Ureter (tissue), 1 donor: Measurements from ENCODE around the gene PRDM10. TPM values are rescaled to one million over a fixed set of nuclear protein-coding genes. Genes with fewer than 3 reads are reported as not detected.
"Not testable (repeated sequence)": the region's sequence is repeated elsewhere in the genome, so short reads cannot be mapped to it uniquely, and the experiment has no call there.

ENCODE experiments used
- DNase-seq: peaks from one replicate; pipeline ENCODE4 v3.0.0-alpha.2; 2020; ENCODE audit warnings: low spot score
- total RNA-seq: library from RNA; stranded (reverse); gene quantifications from one replicate; pipeline ENCODE4 v1.2.4, GENCODE V29; 2023
- donor health status: DM: yes; HTN: yes; CAD: no.

PRDM10 gene, protein sequence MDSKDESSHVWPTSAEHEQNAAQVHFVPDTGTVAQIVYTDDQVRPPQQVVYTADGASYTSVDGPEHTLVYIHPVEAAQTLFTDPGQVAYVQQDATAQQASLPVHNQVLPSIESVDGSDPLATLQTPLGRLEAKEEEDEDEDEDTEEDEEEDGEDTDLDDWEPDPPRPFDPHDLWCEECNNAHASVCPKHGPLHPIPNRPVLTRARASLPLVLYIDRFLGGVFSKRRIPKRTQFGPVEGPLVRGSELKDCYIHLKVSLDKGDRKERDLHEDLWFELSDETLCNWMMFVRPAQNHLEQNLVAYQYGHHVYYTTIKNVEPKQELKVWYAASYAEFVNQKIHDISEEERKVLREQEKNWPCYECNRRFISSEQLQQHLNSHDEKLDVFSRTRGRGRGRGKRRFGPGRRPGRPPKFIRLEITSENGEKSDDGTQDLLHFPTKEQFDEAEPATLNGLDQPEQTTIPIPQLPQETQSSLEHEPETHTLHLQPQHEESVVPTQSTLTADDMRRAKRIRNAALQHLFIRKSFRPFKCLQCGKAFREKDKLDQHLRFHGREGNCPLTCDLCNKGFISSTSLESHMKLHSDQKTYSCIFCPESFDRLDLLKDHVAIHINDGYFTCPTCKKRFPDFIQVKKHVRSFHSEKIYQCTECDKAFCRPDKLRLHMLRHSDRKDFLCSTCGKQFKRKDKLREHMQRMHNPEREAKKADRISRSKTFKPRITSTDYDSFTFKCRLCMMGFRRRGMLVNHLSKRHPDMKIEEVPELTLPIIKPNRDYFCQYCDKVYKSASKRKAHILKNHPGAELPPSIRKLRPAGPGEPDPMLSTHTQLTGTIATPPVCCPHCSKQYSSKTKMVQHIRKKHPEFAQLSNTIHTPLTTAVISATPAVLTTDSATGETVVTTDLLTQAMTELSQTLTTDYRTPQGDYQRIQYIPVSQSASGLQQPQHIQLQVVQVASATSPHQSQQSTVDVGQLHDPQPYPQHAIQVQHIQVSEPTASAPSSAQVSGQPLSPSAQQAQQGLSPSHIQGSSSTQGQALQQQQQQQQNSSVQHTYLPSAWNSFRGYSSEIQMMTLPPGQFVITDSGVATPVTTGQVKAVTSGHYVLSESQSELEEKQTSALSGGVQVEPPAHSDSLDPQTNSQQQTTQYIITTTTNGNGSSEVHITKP
- 10.3 TPM for total RNA-seq

DNA sequence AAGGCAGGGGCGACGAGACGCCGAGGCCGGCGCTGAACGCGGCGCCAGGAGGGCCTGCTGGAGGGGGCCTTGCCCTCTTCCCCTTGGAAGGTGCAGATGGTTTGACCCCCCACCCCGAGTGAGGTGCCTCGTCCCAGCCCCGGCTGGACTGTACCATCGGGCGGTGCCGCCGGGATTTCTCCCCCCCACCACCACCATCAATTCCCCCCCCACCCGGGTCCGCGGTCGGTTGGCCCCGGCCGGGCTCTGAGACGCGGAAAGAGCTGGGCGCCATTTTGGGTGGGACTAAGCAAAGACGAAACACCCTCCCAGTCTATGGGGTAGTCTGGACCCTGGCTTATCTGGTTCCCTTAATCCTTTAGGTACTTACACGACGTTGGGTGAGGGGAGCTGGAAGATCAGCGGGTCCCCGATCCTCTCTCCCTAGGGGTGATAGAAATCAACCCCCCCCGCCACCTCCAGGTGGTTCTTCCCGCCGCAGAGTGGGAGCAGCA, at the start of gene PRDM10:
Gene PRDM10 (minus strand): TSS at position 484 of the 494 bp plus-strand sequence. CDS start 41,871 bp downstream, outside the sequence.
- peak; percentile 96 for DNase-seq

DNA sequence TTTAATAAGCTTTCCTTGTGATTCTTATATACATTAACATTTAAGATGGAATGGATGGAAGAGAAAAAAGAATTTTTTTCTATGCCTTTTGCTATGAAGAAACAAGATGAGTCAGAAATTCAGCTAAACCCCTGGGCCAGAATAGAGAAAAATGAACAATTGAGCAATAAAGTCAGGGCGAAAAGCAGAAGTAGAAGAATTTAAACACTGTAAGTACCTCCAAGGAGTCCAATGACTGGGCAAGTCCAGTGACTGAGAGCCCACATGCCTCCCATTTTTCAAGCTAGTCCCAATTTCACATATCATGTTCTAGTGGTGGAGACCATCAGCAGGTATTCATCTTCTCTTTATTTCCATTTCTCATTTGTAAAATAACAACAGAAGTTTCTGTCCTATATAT, 48.4 kb upstream of the PRDM10 start:
- no peak for DNase-seq

DNA sequence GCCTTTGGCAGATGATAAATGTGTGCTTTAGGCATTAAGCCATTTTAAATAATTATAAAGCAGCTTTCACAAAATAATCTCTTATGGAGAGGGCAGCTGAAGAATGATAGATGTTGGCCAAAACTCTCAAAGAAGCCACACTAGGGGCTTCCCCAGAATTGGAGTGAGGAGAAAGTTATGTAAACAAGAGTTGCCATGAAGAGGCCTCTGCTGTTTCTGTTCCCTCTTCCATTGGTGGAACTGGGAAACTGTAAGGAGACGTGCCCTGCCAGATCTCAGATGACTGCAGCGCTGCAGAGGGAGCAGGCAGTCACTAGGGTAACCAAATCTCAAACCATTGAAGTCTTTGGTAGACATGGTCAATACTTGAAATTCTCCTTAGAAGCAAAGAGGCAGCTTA, 47.6 kb upstream of the PRDM10 start:
- no peak for DNase-seq

DNA sequence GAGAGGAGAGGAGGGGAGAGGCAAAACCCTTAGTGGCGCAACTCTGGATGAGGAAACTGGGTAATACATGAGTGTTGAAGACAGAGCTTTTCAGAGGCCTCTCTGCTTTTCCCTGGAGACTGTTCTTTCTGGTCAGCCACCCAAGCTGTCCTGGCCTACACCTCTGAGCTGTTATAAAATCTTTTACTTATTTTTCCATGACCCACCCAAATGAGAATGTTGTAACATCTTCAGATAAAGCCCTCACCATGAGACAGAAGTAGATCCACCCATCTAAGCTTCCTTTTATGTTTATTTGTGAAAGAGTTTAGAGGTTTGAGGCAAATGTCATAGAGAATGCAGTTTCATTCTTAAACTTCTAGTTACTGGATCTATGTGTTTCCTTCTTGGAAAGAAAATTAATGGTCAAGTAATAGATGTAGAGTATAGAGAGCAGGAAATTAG, 46.7 kb upstream of the PRDM10 start:
- DNase-seq, result no peak

DNA sequence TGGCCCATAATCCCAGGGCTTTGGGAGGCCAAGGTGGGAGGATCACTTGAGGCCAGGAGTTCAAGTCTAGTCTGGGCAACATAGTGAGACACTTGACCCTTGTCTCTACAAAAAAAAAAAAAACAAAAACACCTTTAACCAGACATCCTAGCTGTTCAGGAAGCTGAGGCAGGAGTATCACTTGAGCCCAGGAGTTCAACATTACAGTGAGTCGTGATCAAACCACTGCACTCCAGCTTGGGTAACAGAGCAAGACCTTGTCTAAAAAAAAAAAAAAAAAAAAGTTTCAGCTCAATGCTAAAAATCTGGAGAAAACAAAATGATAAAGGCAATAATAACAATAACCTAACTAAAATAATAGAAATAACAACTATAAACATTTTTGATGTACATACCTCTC, 44.5 kb upstream of the PRDM10 start:
- no peak for DNase-seq

DNA sequence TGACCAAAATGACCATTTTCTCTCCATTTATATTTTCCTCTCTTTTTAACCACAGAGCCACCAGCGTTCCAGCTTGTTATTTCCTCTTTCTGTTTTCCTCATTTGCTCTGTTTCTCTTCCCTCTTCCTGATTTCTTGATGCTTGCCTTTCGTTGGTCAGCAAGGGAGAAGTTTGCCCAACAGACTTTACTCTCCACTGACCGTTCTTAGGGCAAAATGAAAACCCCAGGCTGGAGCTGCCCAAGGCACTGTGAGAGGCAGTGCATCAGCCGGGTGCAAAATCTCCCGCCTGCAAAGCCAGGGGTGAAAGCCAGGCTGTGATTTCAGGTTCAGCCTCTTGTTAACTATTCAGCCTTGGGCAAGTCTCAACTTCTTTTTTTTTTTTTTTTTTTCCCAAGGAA, 40.9 kb upstream of the PRDM10 start:
- DNase-seq, result no peak

DNA sequence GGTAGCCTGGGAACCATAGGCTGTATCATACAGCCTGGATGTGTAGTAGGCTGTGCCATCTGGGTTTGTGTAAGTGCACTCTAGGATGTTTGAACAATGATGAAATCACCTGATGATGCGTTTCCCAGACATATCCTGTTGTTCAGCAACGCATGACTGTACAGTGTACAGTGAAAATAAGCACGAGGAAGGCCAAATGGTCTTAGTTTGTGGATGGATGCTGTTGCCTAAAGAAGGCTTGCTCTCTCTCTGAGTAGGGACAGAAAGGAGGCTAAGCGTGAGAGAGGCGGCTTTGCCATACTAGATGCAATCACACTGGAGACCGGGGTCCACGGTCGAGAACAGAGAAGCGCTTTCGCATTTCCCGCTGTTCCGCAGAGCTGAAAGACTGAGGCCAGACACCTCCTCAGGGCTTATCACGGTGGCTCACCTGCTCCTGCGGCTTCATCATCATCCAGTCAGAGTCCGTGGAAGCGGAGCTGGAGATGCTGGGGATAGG, 39.5 kb upstream of the PRDM10 start:
- DNase-seq, result no peak

DNA sequence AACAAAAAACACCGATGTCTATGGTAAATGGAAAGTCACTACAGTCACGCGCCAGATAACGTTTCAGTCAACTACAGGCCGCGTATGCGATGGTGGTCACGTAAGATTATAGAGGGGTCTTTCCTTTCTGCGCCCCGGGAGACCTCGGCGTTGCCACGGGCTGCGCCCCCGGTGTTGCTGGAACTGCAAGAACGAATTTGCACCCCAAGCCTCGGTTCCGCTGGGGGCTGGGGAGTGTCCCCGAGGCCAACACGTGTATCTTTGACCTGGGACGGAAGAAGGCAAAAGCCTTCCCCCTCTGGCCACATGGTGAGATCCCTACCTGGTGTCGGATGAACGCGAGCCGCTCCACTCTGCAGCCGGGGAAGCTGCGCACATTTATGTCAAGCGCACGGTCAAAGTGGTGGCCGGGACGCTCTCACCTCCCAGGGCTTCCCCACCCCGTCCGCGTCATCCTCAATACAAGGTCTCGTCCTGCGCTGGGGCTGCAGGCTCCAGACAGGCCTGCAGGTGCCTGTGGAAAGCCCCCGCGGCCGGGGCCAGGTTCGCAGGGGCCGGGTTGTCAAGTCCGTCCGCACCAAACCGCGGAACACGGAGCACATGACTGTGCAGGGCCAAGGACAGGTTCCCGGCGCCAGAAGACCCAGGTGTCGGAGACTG, 37.8 kb upstream of the PRDM10 start:
- no peak for DNase-seq

DNA sequence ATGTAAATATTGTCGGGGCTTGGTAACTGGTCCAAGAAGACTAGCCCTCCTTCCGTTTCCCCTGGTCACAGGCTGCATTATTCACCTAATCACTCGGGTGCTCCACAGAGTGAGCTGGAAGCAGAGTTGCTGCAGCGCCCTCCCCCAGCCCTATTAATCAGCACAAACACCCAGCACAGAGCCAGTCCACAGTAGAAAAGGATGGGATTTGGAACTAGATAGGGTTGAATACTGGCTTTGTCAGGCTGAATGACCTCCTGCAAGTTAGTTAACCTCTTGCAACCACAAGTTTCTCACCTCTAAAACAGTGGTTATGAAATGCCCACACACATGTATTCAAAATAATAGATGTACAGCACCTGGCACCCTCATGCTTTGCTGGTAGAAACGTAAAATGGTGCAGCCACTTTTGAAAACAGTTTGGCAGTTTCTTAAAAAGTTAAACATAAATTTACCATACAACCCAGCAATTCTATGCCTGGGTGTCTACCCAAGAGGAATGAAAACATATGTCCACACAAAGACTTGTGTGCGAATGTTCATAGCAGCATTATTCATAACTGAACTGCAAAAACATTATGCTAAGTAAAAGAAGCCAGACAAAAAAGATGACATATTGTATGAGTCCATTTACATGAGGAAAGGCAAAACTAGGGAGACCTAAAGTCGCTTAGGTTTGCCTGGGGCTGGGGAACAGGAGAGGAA, 35.4 kb upstream of the PRDM10 start:
- no peak for DNase-seq

DNA sequence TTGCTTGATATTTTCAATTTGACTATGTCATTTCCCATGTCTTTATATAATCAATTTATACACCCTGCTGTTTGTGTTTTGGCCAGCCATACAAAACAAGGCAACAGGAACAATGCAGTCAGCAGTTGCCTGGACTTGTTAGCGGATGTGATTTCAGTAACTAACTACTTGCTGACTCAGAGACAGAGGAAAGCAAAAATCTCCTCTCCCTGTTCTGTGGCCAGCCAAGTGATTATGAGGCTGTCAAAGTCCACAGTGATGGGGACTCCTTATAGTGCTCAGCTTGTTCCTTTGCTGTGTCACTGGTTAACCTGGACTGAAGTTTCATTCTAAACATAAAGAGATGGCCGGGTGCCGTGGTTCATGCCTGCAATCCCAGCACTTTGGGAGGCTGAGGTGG, 34.4 kb upstream of the PRDM10 start:
- no peak for DNase-seq

DNA sequence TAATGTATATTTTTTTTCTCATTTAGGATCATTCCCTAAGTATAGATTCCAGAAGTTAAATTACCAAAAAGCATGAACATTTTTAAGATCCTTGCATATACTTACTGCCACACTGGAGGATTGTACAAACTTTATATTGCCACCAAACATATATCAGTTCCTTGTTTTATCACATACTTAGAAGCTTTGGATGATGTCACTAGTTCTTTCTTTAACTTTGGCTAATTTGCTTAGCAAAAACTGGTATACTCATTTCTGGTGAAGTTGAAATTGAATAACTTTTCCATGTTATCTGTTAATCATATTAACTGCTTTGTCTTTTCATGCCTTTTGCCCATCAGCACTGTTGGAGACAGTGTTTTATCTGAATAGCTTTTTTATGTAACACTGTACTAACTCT, 31.6 kb upstream of the PRDM10 start:
- DNase-seq, result no peak

DNA sequence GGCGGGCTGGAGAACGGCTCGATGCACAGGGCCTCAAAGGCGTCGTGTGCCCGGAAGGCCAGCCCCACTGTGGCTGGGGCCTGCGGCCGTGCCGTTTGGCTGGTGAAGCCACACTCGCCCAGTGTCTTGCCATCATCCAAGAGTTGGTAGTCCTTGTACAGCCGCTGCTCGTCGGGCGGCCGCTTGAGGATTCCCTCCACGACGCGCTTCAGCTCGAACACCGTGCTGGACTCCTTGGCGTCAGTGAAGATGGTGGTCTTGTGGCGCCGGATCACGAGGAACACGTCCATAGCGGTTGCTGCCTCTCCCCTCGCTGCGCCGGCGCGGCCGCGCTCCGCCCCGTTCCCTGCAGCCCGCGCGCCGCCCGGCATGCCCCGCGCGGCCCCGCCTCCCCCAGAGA, 30.3 kb upstream of the PRDM10 start:
- DNase-seq, result no peak

DNA sequence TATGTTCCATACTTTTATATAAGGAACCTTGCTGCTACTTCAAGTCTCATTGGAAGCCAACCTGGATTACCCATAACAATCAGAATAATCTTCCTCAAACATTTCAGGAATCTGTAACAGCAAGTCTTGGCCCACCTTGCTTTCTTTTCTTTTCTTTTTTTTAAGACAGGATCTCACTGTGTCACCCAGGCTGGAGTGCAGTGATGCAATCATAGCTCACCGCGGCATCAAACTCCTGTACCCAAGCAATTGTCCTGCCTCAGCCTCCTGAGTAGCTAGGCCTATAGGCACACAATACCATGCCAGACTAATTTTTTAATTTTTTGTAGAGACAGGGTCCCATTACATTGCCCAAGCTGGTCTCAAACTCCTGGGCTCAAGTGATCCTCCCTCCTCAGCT, 29.3 kb upstream of the PRDM10 start:
- DNase-seq, result no peak

DNA sequence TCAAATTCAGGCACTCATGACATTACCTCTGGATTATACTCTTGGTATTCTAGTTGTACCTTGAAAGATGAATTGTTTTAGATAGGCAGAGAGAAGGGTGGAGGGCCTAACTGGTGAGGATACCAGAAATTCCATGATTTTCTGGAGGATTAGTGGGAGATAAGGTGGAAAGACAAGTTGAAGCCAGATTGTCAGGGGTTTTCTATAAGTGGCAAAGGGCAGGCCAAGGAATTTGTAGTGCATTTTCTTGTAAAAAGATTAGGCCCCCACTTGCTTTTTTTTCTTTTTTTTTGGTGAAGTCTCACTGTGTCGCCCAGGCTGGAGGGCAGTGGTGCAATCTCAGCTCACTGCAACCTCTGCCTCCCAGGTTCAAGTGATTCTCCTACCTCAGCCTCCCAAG, 28.4 kb upstream of the PRDM10 start:
- DNase-seq, result no peak

DNA sequence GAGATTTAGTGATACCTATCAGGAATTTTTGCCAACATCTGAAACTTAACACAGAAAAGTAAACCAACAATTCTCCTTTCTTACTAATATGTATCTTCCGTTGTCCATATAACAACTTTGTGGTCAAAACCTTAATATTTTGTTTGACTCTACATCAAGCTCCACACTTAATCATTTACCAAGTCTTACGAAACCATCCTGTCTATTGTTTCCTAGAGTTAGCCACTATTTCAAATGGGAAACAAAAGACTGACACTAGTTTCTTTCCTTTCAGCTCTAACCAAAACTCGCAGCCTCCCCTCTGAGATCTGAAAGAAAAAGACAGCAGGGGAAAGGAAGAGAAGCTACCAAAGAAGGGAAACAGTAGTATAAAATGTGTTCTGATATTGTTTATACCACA, 26.5 kb upstream of the PRDM10 start:
- no peak for DNase-seq

DNA sequence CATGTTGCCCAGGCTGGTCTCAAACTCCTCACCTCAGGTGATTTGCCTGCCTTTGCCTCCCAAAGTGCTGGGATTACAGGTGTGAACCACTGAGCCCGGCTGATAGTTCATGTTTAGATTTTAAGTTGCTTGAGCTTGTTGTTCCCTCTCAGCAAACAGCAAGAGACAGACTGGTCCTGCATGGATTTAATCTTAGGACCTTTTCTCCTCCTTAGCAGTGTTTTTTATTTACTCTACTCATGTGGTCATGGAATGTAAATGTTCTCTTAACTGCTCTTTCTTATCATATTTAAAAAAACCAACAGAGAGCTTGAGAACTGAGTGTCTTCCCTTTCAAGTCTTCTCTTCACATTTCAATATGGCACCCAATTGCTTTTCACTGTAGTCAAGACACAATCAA, 22.7 kb upstream of the PRDM10 start:
- no peak for DNase-seq

DNA sequence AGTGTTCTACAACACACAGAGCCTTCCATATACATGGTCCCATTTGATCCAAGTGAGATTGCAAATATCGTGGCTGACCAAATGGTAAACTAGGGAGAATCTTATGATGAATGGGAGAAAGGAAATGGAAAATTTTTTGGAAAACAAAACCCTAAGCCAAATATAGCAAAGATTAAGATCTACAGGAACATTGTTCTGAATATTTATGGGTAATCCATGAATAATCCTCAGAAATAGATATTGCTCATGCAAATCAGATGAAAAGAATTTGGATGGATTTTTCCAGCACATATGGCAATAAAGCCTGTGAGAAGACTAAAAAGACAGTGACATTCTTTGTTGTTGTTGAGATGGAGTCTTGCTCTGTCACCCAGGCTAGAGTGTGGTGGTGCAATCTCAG, 21.7 kb upstream of the PRDM10 start:
- DNase-seq, result no peak

DNA sequence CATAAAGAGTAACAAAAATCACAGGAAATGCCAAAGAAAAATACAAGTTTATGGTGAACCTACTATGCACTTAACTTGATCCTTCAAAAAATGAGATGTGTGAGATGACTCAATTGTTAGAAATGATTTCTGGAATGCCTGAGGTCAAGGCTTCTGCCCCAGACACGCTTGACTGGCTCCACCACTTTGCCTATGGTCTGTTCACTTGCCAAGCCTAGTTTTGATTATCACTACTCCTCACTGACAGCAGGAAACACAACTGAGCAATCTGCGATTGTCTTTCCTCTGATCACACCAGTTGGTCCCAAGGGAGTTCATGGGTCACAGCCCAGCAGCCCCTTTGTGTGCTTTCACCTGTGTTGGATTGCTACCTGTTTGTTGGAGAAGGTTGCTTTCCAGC, 20.6 kb upstream of the PRDM10 start:
- no peak for DNase-seq

DNA sequence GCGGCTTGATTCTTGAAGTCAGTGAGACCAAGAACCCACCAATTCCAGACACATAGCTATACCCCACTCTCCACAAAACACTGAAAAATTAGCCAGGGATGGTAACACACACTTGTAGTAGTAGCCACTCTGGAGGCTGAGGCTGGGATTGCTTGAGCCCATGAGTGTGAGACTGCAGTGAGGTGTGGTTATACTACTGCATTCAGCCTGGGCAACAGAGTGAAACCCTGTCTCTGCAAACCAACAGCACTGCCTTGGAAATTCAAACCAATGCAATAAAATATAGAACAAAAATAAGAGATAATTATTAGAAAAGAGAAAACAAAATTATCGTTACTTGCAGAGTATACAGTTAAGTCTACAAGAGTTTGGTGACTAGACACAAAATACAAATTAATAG, 20.2 kb upstream of the PRDM10 start:
- DNase-seq, result no peak

DNA sequence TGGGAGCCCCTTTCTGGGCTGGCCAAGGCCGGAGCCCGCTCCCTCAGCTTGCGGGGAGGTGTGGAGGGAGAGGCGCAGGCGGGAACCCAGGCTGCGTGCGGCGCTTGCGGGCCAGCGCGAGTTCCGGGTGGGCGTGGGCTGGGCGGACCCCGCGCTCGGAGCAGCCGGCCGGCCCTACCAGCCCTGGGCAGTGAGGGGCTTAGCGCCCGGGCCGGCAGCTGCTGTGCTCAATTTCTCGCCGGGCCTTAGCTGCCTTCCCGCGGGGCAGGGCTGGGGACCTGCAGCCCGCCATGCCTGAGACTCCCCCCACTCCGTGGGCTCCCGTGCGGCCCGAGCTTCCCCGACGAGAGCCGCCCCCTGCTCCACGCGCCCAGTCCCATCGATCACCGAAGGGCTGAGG, 19.0 kb upstream of the PRDM10 start:
- not testable (repeated sequence) for DNase-seq

DNA sequence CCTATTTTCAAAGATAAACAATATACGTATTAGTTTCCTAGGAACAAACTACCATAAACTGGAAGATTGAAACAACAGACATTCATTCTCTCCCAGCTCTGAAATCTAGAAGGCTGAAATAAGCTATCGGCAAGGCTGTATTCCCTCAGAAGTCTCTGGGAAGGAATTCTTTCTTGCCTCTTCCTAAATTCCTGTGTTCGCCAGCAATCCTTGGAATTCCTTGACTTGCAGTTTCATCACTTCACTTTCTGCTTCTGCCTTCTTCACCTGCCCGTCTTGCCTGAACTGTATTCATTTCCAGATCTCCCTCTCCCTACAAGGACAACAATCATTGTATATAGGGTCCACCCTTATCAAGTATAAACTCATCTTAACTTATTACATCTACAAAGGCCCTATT, 17.7 kb upstream of the PRDM10 start:
- no peak for DNase-seq
